A549 (cell line): ENCODE results near the gene ADNP2.

Experiments used
- HOXA7 ChIP-seq: fragments of 250-450 bp; sonication (Bioruptor Pico); IDR thresholded peaks from 2 replicates; pipeline ENCODE4 v1.5.0; 2020; ENCODE audit warnings: mild to moderate bottlenecking, moderate library complexity
- JUN ChIP-seq, 2 experiments: fragments of >200 bp; sonication (Bioruptor Twin); formaldehyde crosslinking; IDR thresholded peaks; 2 replicates in 1 of 2; 3 replicates in 1 of 2; pipeline ENCODE4 v1.6.1; 2016 to 2017
- MAZ ChIP-seq: fragments of 150-350 bp; IDR thresholded peaks from 2 replicates; pipeline ENCODE4 v1.6.1; 2014; ENCODE audit warnings: antibody characterized with exemption, low read depth, low read length, borderline replicate concordance
- NPAS2 ChIP-seq: fragments of 250-450 bp; sonication (Bioruptor Pico); IDR thresholded peaks from 2 replicates; pipeline ENCODE4 v1.8.0; 2022; ENCODE audit warnings: mild to moderate bottlenecking, moderate library complexity, borderline replicate concordance
- RAD21 ChIP-seq, 2 experiments: fragments of >200 bp in 1 of 2; sonication (Bioruptor Twin) in 1 of 2; formaldehyde crosslinking in 1 of 2; IDR thresholded peaks in 1 of 2; conservative IDR thresholded peaks in 1 of 2; 2 replicates in 1 of 2; 3 replicates in 1 of 2; pipeline ENCODE4 v1.6.1; 2012 to 2018; ENCODE audit warnings: inconsistent platforms in 1 of 2
- TF ChIP-seq, protein P1 (sequence below): fragments of >200 bp; sonication (Bioruptor Twin); formaldehyde crosslinking; IDR thresholded peaks from 3 replicates; pipeline ENCODE4 v1.5.1; 2016

DNA sequence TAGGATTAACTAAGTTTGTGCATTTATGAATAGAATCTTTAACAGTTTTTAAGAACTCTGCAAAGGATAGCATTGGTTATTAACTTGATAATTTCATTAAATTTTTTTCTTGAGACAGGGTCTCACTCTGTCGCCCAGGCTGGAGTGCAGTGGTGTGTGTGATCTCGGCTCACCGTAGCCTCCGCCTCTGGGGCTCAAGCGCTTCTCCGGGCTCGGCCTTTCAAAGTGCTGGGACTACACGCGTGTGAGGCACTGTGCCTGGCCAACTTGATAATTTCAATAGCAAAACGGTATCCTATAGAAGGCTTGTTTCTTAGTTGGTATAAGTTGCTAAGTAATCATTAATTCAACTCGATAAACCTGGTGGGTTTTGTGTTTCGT is 38.0 kb downstream of the ADNP2 start:
- TF ChIP-seq NPAS2 (CRISPR knock-in tag) (no peak), JUN (IDR thresholded peaks at IDR 0.05) (no peak), HOXA7 (CRISPR knock-in tag) (no peak), RAD21 (conservative IDR thresholded peaks at IDR 0.05 in 1 of 2, IDR thresholded peaks at IDR 0.05 in 1 of 2) (no peak), MAZ (no peak)
- TF ChIP-seq, protein P1, sequence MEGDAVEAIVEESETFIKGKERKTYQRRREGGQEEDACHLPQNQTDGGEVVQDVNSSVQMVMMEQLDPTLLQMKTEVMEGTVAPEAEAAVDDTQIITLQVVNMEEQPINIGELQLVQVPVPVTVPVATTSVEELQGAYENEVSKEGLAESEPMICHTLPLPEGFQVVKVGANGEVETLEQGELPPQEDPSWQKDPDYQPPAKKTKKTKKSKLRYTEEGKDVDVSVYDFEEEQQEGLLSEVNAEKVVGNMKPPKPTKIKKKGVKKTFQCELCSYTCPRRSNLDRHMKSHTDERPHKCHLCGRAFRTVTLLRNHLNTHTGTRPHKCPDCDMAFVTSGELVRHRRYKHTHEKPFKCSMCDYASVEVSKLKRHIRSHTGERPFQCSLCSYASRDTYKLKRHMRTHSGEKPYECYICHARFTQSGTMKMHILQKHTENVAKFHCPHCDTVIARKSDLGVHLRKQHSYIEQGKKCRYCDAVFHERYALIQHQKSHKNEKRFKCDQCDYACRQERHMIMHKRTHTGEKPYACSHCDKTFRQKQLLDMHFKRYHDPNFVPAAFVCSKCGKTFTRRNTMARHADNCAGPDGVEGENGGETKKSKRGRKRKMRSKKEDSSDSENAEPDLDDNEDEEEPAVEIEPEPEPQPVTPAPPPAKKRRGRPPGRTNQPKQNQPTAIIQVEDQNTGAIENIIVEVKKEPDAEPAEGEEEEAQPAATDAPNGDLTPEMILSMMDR = no peak
